Ramos (cell line): Measurements from ENCODE around the gene ARL8B.
"Not testable (repeated sequence)": the region's sequence is repeated elsewhere in the genome, so short reads cannot be mapped to it uniquely, and the experiment has no call there.

Source experiments
- in situ Hi-C: fragments of 300-500 bp; cut with MboI; formaldehyde crosslinking; loops from one replicate; pipeline ENCODE4 v1.14.3; 2022; ENCODE audit warnings: low sequenced_read_pairs; ENCODE audit not compliant: unreplicated experiment

The ARL8B gene

DNA sequence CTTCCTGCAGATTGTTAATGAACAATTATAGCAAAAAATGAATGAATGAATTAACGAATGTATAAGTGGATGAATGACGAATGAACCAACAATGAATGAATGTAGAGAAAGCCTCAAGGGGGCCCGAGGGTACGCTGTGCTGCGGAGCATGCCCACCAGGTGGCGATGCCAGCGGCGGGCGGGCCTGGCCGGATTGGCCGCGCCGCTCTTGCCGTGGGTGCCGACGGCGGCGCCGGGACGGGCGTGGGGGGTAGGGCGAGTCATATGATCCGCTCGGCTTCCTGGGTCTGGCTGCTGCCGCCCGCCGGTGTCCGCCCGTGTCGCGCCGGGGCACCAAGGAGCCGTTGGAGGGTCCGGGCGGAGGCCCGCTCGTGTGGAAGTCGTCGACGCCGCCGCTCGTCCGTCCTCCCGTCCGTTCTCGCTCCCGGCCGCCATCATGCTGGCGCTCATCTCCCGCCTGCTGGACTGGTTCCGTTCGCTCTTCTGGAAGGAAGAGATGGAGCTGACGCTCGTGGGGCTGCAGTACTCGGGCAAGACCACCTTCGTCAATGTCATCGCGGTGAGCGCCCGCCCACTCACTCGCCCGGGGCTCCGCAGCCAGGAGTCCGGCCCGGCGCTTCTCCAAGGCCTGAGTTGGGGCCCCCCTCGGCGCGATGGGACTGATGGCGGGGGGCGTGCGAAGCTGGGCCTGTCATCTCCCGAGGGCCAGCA is at the start of gene ARL8B:
Gene ARL8B, plus strand, starts transcription at position 263 of the 711 bp plus-strand sequence. Its CDS starts 174 bp downstream, at position 437.
- in situ Hi-C loops, result no loop called here

DNA sequence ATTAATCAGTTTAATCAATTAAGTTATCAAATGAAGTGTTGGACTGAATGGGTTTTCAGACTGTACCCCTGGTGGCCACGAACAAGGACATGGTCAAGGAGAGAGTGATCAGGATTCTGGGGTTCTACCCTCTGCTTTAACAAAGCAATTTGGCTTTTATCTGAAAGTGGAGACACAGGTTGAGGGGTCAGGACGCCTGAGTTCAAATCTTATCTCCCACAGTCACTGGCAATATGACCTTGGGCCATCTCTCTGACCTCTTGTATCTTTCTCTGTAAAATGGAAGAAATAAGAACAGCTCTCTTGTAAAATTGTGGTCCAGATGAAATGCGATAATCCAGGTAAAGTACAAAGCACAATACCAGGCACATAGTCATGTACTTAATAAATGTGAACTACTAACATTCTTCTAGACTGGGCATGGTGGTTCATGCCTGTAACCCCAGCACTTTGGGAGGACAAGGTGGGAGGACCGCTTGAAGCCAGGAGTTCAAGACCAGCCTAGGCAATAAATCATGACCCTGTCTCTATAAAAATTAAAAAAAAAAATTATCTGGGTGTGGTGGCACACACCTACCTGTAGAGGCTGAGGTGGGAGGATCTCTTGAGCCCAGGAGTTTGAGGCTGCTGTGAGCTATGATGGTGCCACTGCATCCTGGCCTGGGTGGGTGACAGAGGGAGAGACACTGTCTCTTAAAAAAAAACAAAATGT is 48.6 kb upstream of the ARL8B start:
- in situ Hi-C loops, result no loop called here

DNA sequence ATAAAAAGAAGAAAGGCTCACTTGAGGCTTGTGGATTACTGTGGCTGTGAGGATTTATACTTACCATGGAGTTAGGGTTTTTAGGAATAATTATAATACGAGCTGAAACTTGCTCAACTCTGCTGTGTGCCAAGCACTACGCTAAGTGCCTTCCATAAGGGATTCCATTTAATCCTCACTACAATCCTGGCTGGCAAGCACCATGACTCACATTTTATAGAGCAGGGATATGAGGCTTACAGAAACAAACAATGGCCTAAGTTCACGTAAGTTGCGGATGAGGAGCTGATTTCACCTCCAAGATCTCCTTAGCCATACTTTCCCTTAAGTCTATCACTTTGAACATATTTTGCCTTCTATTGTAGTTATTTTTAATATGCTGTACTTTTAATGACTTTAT is 43.9 kb upstream of the ARL8B start:
- in situ Hi-C loops, result no loop called here

DNA sequence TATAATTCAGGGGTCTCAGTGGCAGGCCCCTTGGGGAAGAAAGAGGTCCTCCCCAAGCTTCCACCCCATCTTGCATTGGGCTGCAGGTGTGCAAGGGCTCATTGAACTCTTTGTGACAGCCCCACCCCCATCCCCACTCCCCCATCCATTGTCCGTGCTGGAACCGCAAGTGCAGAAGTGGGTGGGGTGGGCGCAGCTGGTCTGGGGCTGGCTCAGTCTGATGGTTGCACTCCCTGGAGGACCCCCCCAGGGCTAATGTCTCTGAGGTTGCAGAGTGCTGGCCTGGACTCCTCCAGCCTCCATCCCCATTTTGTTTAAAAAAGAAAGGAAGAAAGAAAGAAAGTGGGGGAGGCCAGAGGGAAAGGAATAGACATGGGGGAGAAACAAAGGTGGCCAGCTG is 42.3 kb upstream of the ARL8B start:
- in situ Hi-C loops, result no loop called here

DNA sequence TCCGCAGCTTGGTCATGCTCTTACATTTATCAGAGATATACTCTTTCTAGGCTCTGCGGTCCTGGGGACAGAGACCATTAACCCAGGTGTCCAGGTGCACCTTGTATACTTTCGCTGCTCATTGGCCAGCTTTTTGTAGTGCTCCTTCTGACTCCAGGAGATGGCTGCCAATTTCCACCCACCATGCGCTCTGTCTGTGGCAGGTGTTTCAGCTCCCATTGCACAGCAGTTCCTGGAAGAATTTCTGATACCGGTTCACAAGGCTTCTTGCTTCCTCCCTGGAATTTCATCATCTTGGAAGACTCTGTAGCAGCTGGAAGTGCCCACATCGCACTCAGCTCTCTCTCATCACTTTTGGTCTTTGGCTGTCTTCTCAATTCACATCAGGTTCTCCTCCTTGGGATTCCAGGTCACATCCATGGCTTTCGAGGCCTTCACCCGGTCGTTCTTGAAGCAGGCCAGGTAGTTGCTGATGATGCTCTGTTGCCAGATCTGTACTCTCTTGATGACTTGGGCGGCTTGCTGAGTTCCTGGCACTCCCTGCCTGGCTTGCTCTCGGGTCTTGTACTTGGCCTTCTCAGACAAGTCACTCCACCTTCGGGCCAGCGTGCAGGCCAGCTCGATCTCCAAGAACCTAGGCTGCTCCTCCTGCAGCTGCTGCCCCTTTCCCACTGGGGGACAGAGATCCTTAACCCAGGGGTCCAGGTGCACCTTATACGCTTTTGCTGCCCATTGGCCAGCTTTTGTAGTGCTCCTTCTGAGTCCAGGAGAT is 41.1 kb upstream of the ARL8B start:
- in situ Hi-C loops, result no loop called here

DNA sequence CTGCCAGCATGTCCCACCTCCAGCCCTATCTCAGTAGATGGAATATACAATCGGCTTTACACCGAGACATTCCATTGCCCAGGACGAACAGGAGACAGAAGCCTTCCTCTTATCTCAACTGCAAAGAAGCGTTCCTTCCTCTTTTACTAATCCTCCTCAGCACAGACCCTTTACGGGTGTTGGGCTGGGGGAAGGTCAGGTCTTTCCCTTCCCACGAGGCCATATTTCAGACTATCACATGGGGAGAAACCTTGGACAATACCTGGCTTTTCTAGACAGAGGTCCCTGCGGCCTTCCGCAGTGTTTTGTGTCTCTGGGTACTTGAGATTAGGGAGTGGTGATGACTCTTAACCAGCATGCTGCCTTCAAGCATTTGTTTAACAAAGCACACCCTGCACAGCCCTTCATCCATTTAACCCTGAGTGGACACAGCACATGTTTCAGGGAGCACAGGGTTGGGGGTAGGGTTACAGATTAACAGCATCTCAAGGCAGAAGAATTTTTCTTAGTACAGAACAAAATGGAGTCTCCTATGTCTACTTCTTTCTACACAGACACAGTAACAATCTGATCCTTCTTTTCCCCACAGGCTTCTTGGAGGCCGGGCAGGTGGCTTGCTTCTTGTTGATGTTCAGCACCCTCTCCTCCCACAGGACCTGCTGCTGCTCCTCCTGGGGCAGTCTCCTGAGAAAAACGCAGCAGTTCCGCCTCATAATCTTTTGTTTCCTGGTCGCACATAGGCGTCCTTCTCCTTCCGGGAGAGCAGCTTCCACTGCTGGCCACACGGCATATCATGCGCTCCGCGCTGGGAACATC is 39.9 kb upstream of the ARL8B start:
- in situ Hi-C loops, result not testable (repeated sequence)

DNA sequence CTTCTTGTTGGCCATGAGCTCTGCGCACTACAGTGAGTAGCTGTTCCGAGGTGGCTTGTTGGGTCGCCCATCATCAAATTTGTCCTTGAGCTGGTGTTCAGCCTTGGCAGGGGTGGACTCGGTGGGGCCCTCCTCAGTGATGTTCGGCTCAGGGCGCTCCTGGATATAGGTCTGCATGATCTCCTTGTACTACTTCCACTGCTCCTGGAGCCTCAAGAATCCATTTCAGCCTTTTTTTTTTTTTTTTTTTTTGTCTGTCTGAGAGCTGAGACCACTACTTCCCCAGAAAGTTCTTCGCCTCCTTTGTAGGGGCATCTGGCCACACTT is 39.3 kb upstream of the ARL8B start:
- in situ Hi-C loops, result no loop called here

DNA sequence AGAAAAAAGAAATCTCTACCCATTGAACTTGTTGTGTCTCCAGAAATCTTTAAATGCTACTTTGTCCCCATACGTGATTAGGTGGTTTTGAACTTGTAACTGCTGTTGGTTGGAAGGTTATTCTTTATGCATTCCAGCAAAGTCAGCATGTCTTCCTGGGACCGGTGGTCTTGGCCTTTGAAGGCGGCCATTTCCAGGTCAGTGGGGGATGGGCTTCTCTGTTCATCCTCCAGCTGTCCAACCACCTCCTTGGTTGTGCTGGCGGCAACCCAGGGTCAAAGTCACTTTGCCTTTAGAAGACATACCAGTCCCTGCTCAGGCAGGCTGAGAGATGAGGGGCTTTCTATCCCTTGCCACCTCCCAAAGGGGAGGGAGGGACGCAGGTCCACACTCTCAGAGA is 37.9 kb upstream of the ARL8B start:
- in situ Hi-C loops, result no loop called here

DNA sequence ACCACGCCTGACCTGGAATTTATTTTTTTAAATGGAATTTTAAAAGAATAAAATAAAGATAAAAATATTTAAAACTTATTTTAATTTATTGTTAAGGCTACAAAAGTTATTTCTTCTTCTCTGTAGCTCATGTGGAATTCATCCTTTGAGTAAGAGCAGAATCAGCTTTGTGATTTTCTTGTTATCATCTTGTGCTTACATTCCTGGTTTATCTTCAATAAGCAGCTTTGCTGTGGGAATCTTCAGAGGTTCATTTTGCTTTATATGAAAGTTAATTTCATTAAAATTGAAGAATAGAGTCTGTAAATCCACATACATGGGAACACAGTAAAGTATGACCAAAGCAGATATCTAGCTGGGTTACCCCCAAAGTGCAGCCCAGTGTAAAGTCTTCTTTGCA is 35.4 kb upstream of the ARL8B start:
- in situ Hi-C loops, result no loop called here

DNA sequence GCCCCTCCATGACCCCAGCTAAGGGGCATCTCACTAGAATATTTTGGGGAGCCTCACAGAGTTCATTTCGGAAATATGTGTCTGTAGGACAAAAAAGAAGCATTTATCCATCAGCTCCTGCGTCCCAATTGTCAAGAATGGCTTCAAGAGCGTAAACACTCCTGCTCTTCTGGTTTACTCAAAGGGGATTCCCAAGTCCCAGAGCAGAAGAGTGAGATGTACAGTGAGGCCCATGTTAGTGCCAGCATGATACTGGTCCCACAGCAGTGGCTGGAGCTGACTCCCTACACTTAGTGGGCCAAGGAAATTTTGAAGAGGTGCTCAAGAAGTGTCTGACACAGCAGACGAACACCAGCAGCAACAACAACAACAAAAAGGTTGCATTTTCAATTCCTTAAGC is 34.9 kb upstream of the ARL8B start:
- in situ Hi-C loops, result no loop called here

DNA sequence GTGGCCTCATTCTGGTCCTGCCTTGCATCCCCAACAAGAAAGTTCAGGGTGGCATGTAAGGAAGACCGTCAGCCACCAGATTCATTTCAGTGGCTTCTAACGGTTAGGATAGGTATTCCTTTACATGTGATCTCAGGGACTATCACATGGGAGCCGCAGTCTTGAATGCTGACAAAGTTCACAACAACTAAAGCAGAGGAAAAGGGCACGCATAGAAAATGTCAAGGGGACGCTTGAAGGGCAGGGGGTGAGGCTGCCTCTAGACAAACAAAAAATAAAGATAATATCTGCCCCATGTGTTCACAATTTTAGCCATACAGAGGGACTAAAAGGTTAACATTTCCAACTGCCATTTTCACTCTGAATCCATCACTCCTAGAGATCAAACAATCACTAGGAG is 31.9 kb upstream of the ARL8B start:
- in situ Hi-C loops, result no loop called here

DNA sequence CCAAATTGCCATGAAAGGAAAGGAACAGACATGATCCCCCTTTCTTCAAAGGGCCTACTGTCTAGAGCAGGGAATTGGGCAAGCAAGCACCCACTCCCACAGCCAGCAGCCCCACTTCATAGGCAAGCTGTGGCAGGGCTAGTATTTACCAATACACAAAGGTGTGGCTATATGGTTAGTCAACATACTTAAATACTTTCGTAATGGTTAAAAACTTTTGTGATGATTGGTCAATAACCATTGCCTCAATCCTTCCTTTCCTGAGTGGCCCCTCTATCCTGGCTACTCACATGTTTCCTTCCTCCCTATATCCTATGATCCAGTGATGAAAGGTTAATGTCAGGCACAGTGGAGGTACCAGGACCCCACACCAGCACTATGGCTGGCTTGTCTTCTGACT is 30.1 kb upstream of the ARL8B start:
- in situ Hi-C loops, result no loop called here

DNA sequence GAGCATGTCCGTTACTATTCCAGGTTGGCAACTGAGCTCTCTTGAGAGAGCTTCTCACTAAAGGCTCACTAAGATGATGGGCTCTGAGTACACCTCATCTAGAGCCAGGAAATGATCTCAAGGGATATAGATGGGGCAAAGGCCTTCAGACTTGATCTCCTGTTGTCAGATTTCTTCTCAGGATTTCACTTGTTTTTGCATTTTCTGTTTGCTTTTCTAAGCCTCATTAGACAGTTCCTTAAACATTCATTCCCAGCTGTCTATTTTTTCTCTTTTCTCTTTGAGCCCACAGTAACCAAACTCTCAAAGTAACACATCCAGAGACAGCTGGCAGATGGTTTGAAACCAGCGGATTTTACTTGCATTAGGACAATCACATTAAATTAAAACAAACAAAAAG is 28.4 kb upstream of the ARL8B start:
- in situ Hi-C loops, result no loop called here

DNA sequence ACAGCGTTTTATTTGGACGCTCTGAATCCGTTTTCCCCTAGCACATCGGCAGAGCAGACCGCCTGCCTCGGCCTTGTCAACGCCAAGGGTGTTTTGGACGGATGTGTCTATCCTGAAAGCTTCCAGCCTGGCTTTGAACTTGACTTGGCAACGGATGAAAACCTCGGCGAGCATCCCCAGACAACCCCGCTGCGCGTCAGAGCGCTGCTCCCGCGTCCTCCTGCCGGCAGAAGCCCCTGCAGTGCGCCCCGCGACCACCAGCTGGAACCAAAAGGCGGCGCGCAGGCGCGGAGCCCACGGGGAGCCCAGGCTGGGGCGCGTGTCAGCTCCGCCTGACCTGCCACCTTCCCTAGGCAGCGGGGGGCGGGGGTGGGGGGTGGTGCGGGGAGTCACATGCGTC is 26.2 kb upstream of the ARL8B start:
- in situ Hi-C loops, result no loop called here

DNA sequence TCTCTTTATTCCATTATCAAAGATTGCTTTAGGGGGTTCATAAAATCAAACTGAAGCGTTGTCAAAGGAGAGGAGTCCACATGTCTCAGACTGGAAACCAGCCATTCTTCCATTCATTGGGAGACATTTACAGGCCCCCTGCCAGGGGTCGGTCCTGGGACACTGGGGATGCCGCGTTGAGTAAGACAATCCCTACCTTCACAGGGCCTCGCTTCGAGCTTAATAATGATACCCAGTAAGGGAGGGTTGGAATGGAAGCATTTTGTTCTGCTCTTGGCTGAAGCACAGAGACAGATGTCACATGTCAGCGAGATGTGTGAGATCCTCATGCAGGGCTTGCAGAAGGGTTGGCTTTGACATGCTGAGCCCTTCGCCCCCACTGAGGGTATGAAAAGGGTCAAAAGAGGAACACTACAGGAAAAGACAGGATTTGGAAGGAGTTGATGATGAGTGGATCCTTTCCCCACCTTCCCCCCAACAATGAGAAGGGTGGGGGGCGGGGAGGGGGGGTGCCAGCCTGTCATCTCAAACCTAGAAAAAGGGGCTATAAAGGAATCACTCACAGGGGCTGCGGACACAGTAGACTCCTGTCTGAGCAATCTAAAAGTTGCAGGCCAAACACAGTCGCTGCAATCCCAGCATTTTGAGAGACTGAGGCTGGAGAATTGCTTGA is 25.6 kb upstream of the ARL8B start:
- in situ Hi-C loops, result no loop called here

DNA sequence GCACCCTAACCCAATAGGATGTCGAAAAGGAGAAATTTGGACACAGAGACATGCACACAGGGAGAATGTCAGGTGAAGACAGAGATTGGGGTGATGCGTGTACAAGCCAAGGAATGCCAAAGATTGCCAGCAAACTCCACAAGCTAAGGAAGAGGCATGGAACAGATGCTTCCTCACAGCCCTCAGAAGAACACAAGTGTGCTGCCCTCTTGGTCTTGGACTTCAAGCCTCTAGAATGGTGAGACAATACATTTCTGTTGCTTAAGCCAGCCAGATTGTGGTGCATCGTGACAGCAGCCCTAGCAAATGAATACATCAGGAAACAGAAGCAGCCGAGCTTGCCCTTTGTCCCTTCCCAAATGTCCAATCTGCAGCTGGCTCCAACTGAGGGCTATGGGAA is 23.7 kb upstream of the ARL8B start:
- in situ Hi-C loops, result no loop called here

DNA sequence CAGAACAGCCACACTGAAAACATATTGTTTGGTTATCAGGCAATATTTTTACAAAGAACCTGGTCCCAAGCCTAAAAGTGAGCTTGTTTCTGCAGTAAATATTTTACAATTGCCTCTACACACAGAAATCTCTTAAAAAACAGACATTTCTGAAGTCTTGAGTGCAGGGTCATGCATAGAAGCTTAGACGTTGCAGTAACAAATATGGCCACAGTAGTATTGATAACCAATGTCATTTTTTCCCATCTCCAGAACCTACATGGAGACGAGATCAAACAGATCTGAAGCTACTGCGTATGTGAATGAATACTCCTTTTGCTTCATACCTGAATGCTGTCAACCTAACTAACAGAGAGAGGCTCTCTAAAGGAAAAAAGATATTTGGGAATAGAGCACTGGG is 19.6 kb upstream of the ARL8B start:
- in situ Hi-C loops, result no loop called here

DNA sequence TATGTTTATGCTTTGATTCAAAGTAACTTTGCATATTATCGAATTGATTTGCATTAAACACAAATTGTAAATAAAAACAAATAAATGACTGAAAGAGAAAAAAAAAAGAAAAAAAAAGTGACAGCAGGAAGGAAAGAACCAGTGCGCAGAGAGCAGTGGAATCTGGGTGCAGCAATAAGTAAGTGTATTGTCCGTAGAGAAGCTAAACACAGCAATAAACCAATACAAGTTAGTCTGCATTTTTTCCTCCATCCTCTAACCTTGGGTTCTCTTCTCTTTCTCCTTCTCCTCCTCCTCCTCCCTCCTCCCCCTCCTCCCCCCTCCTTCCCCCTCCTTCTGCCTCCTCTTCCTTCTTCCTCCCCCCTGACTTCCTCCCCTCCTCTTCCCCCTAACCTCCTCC is 18.3 kb upstream of the ARL8B start:
- in situ Hi-C loops, result no loop called here

DNA sequence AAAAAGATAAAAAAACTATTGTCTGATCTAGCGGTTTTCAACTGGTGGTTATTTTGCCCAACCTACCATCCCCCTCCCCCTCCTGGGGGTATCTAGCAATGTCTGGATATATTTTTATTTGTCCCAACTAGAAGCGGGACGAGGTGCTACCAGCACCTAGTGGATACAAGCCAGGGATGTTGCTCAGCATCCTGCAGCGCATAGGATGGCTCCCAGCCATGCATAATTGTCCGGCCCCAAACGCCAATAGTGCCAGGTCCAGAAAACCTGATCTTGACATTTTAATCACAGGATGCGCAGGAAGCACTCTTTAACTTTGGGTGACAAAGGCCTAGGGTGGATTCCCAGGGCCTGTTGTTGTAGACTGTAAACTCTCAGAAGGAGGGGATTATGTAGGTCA is 17.0 kb upstream of the ARL8B start:
- in situ Hi-C loops, result no loop called here

DNA sequence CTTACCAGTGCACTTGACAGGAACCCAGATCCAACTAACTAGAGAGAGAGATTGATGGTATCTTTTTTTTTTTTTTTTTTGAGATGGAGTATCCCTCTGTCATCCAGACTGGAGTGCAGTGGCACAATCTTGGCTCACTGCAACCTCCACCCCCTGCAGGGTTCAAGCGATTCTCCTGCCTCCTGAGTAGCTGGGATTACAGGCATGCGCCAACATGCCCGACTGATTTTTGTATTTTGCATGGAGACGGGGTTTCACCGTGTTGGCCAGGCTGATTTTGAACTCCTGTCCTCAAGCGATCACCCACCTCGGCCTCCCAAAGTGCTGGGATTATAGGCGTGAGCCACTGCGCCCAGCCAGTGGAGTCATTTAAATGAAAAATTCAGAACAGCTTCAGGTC is 15.7 kb upstream of the ARL8B start:
- in situ Hi-C loops, result not testable (repeated sequence)
